Endothelial cell of umbilical vein (primary cell): ENCODE results near the gene C1orf122. TPM values are rescaled to one million over a fixed set of nuclear protein-coding genes. Genes with fewer than 3 reads are reported as not detected.

Experiments
- BruUV-seq: library from RNA; stranded (reverse); fragments of 400-500 nt; replicated peaks from 2 replicates; lab custom pipeline; 2021; lab: Mats Ljungman, UMichigan
- CTCF ChIA-PET: fragments of 300-600, 350-600 bp; sonication (Branson Sonifier 250); formaldehyde crosslinking; loops from one replicate; lab custom pipeline; 2021; ENCODE audit warnings: antibody characterized with exemption, inconsistent platforms; lab: Charles Lee
- POLR2A ChIA-PET: fragments of 300-600, 350-600 bp; sonication (Branson Sonifier 250); formaldehyde crosslinking; loops from one replicate; lab custom pipeline; 2021; ENCODE audit warnings: antibody characterized with exemption, inconsistent platforms; lab: Charles Lee
- DNase-seq: peaks from one replicate; pipeline ENCODE4 v3.0.0-alpha.2; 2011; ENCODE audit warnings: low read depth, low spot score
- FAIRE-seq: peaks from 2 replicates; lab custom pipeline; 2011; peaks lifted over from hg19 to GRCh38; lab: Jason Lieb, UNC
- H2AFZ ChIP-seq: 2 replicates; pipeline ENCODE4 v1.6.0; 2012; ENCODE audit warnings: low read depth, low read length, control low read depth, inconsistent platforms
- H3K27ac ChIP-seq: 2 replicates; pipeline ENCODE4 v1.5.1; 2011; ENCODE audit warnings: low read depth, mild to moderate bottlenecking, control low read depth, low read length, moderate library complexity; ENCODE audit not compliant: insufficient read depth
- H3K27me3 ChIP-seq, 2 experiments: 2 replicates each; pipeline versions ENCODE4 v1.6.0 to v1.6.1; 2011; ENCODE audit warnings: low read length in 2 of 2, mixed read lengths in 1 of 2; ENCODE audit not compliant: control insufficient read depth in 2 of 2, insufficient read depth in 2 of 2
- H3K36me3 ChIP-seq, 2 experiments: 2 replicates in 1 of 2; 3 replicates in 1 of 2; pipeline ENCODE4 v1.5.1; 2011; ENCODE audit warnings: low read length in 2 of 2, mild to moderate bottlenecking in 1 of 2, moderate library complexity in 1 of 2; ENCODE audit not compliant: control insufficient read depth in 2 of 2, insufficient read depth in 2 of 2; ENCODE audit errors: extremely low read depth in 1 of 2
- H3K4me1 ChIP-seq: 3 replicates; pipeline ENCODE4 v1.5.1; 2011; ENCODE audit warnings: mild to moderate bottlenecking, low read length; ENCODE audit not compliant: control insufficient read depth, insufficient read depth; ENCODE audit errors: extremely low read depth
- H3K4me2 ChIP-seq: 2 replicates; pipeline ENCODE4 v1.6.1; 2011; ENCODE audit warnings: low read length, control low read depth, mixed read lengths; ENCODE audit not compliant: insufficient read depth
- H3K4me3 ChIP-seq, 3 experiments: fragments of 200-600 bp in 1 of 3; sonication (generic), shearing (Covaris generic) in 1 of 3; replicated peaks in 1 of 3; 2 replicates each; pipeline ENCODE4 v1.5.1; 2011 to 2016; ENCODE audit warnings: control low read depth in 3 of 3, low read length in 3 of 3, mild to moderate bottlenecking in 2 of 3, inconsistent platforms in 1 of 3, low read depth in 1 of 3, moderate library complexity in 1 of 3; ENCODE audit not compliant: insufficient read depth in 1 of 3
- H3K79me2 ChIP-seq: 2 replicates; pipeline ENCODE4 v1.6.0; 2012; ENCODE audit warnings: low read length, inconsistent platforms; ENCODE audit not compliant: control insufficient read depth, insufficient read depth
- H3K9ac ChIP-seq: replicated peaks from 2 replicates; pipeline ENCODE3; 2011; ENCODE audit warnings: low read length, control low read depth; ENCODE audit not compliant: insufficient read depth; ENCODE audit errors: extremely low read depth
- H3K9me1 ChIP-seq: replicated peaks from 3 replicates; pipeline ENCODE4 v1.6.0; 2011; ENCODE audit warnings: mild to moderate bottlenecking, low read length; ENCODE audit not compliant: control insufficient read depth, insufficient read depth; ENCODE audit errors: extremely low read depth
- H3K9me3 ChIP-seq: replicated peaks from 2 replicates; pipeline ENCODE4 v1.5.1; 2012; ENCODE audit warnings: low read length, inconsistent platforms; ENCODE audit not compliant: control insufficient read depth, insufficient read depth
- H4K20me1 ChIP-seq: replicated peaks from 2 replicates; pipeline ENCODE3; 2011; ENCODE audit warnings: mild to moderate bottlenecking, low read length; ENCODE audit not compliant: control insufficient read depth, insufficient read depth; ENCODE audit errors: extremely low read depth
- CTCF ChIP-seq, 2 donors: IDR thresholded peaks; 1 replicate in 1 of 2; 2 replicates in 1 of 2; pipeline ENCODE4 v1.5.1; 2011; ENCODE audit warnings: low read length in 2 of 2, mild to moderate bottlenecking in 2 of 2, moderate library complexity in 2 of 2, control low read depth in 1 of 2, inconsistent platforms in 1 of 2, low read depth in 1 of 2; ENCODE audit not compliant: insufficient read depth in 1 of 2; ENCODE audit errors: extremely low read depth in 1 of 2
- EZH2 ChIP-seq: IDR thresholded peaks from 2 replicates; pipeline ENCODE4 v1.6.1; 2012; ENCODE audit warnings: borderline replicate concordance, low read depth, mild to moderate bottlenecking, moderate library complexity, low read length, inconsistent platforms; ENCODE audit not compliant: severe bottlenecking
- GATA2 ChIP-seq: IDR thresholded peaks from 2 replicates; pipeline ENCODE4 v1.7.0; 2011; ENCODE audit warnings: low read depth, mild to moderate bottlenecking, moderate library complexity, mixed read lengths, low read length; ENCODE audit not compliant: insufficient read length, insufficient read depth
- JUN ChIP-seq: IDR thresholded peaks from 2 replicates; pipeline ENCODE4 v1.6.1; 2011; ENCODE audit warnings: borderline replicate concordance, low read depth; ENCODE audit not compliant: insufficient read length, insufficient read depth
- MAX ChIP-seq: IDR thresholded peaks from 2 replicates; pipeline ENCODE4 v1.6.1; 2011; ENCODE audit not compliant: insufficient read depth, insufficient read length
- MYC ChIP-seq: IDR thresholded peaks from one replicate; pipeline ENCODE4 v1.6.1; 2011; ENCODE audit warnings: mild to moderate bottlenecking, low read depth, low read length
- POLR2A ChIP-seq: IDR thresholded peaks from 2 replicates; pipeline ENCODE4 v1.6.1; 2012; ENCODE audit warnings: low read depth, mild to moderate bottlenecking, control low read depth, low read length
- dilution Hi-C: fragments of 300-500 bp; cut with MboI; formaldehyde crosslinking; loops from one replicate; pipeline ENCODE4 v1.15.0; 2019; ENCODE audit warnings: low sequenced_read_pairs; ENCODE audit not compliant: extremely low pct_ligation_motif_present
- intact Hi-C: fragments of 100-400 bp; cut with micrococcal nuclease; formaldehyde crosslinking; loops from one replicate; pipeline ENCODE4 v1.10.0; 2022
- polyA plus RNA-seq, 4 experiments: library from polyadenylated mRNA; depleted of rRNA in 3 of 4; stranded (reverse) in 3 of 4; unstranded in 1 of 4; fragments of >200 nt; gene quantifications; 2 replicates each; pipeline versions ENCODE4 v1.2.1 to v1.2.3, GENCODE V29; 2011 to 2012; ENCODE audit warnings: missing spikeins in 1 of 4
- total RNA-seq: library from RNA; stranded (reverse); gene quantifications from 2 replicates; pipeline ENCODE4 v1.2.3, GENCODE V29; 2021

C1orf122 gene
- total and polyA plus RNA-seq, 2 donors (not counting 3 experiments of a cell fraction or from before 2014, with no cell fraction given), result 32.8 to 38.8 TPM

DNA sequence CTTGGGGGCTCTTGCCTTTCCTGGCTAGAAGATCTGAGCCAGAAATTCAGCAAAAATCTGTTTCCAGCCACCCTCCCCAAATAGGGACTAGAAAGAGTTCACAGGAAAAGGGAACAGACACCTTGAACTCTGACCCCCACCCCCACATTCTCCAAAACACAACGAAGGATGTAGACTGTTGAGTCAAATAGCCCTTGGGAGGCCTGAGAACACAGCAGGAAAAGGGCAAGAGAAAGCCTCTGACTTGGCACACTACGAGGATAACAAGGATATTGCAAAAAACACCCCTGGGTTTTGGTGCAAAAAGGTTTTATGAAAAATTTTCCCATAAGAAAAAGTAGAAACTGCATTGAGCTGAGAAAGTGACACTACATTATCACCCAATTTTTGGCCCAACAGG, 2.4 kb downstream of the C1orf122 start:
- Histone ChIP-seq H3K9me3 (no peaks in the 10 kb centered on the region), H3K36me3 (peaks cover 10 to 17% of the 10 kb centered on the region in 2 experiments), H3K9ac (no peak overlapping the region), H3K79me2 (peaks cover 23% of the 10 kb centered on the region), H3K4me3 (no peak overlapping the region), H2AFZ (no peak overlapping the region), H3K4me1 (peaks cover 13% of the 10 kb centered on the region), H3K4me2 (no peak overlapping the region), H4K20me1 (no peaks in the 10 kb centered on the region), H3K9me1 (no peaks in the 10 kb centered on the region), H3K27ac (no peak overlapping the region), H3K27me3 (no peaks in the 10 kb centered on the region)
- TF ChIP-seq GATA2 (no peak), MYC (no peak), POLR2A (no peak), MAX (no peak), CTCF (IDR thresholded peaks at IDR 0.05; ENCODE audit: extremely low read depth in 1 of 2, insufficient read depth in 1 of 2, low read depth in 1 of 2, low read length in 2 of 2) (no peak), EZH2 (no peak), JUN (no peak)
- POLR2A ChIA-PET, result no interaction called here
- intact Hi-C loops, result loop anchor here (2.0 to 5.0 kb wide), 4 partner anchors 122 to 338 kb away; partner anchors contain the start of genes DNALI1 and ZC3H12A
- FAIRE-seq, result no peak
- no peak for DNase-seq
- dilution Hi-C loops, result no loop called here
- CTCF ChIA-PET, result no interaction called here
- no TSS peak for BruUV-seq
